GM18505 (cell line): ENCODE results near the gene ZNF524.

Experiments
- ATAC-seq: cut with Tn5 transposase; IDR thresholded peaks from one replicate; pipeline ENCODE4 v1.9.1; 2021; ENCODE audit not compliant: unreplicated experiment
- POLR2A ChIP-seq: IDR thresholded peaks from 4 replicates; pipeline ENCODE4 v1.6.1; 2011; ENCODE audit warnings: borderline replicate concordance; ENCODE audit not compliant: insufficient read depth, insufficient read length; ENCODE audit errors: extremely low read depth

ZNF524 gene

GRCh38 chr19:55641426-55642152, 41.5 kb downstream of the ZNF524 start:
- TF ChIP-seq POLR2A, result no peak
- no peak for ATAC-seq

DNA sequence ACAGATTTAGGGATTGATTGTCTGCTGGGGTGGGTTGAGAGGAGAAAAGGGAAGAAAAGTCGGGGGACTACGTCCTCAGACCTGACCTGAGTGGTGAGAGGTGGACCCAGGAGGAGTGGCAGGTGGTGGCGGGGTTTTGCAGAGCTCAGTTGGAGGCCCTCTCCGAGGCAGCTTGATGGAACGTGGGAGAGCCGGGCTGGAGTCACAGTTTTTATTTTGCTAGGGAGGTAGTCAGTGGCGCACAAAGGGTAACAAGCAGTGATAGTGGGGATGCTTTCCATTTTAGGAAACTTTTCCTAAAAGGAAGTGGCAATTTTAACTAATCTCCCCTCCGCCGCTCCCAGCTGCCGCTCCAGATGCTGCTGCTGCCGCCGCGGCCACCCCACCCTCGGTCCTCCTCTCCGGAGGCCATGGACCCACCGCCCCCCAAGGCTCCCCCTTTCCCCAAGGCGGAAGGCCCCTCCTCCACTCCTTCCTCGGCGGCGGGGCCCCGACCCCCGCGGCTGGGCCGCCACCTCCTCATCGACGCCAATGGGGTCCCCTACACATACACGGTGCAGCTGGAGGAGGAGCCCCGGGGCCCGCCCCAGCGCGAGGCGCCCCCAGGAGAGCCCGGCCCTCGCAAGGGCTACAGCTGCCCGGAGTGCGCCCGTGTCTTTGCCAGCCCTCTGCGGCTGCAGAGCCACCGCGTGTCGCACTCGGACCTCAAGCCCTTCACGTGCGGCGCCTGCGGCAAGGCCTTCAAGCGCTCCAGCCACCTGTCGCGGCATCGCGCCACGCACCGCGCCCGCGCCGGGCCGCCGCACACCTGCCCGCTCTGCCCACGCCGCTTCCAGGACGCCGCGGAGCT, 42.3 kb downstream of the ZNF524 start:
- TF ChIP-seq POLR2A, result peak; percentile 21
- no peak for ATAC-seq

GRCh38 chr19:55643003-55643886, 43.2 kb downstream of the ZNF524 start, which contains the start of gene ZNF581:
Gene ZNF581, plus strand, starts transcription at chr19:55643649. Its CDS starts 923 bp downstream, at chr19:55644572.
- ATAC-seq, result no peak
- TF ChIP-seq POLR2A, result peak; percentile 61

- no peak for ATAC-seq
- no peak for TF ChIP-seq POLR2A
These were observed 43.7 kb downstream of the ZNF524 start for GRCh38 chr19:55643887-55644176.

DNA sequence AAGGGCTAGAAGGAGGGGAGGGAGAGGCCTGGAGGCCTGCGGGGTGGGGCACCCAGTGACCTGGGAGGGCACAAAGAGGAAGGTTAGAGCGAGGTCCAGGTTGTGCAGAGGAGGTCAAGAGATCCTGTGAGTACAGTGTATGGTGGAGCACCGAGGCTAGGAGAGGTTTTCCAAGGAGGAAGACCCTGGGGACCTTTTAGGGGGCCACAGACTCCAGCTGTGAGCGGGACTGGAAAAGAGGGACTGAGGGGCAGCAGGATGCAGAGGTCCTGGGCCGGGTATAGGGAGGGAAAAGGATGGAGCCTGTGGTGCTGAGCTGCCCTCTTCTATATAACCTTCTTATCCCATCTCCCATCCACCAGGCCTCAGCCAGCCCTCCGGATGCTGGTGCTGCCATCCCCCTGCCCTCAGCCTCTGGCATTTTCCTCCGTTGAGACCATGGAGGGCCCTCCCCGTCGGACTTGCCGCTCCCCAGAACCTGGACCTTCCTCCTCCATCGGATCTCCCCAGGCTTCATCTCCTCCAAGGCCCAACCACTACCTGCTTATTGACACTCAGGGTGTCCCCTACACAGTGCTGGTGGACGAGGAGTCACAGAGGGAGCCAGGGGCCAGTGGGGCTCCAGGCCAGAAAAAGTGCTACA, 44.2 kb downstream of the ZNF524 start:
- TF ChIP-seq POLR2A, result no peak
- ATAC-seq, result no peak

DNA sequence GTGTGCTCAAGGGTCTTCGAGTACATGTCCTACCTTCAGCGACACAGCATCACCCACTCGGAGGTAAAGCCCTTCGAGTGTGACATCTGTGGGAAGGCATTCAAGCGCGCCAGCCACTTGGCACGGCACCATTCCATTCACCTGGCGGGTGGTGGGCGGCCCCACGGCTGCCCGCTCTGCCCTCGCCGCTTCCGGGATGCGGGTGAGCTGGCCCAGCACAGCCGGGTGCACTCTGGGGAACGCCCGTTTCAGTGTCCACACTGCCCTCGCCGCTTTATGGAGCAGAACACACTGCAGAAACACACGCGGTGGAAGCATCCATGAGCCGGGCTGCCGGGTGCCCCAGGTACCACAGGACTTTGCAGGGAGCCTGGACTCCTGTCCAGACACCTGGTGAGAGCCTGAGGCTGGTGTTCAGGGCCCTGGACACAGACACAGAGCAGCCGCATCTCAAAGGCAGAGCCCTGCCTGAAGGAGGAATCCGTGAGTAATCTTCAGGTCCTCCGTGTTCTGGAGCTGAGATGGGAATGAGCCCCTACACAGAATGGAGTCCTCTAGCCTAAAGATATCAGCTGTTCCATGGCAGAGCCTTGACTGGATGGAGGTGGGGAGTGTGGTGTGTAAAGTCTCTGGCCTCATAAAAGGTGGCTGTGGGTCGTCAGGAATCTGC, 44.9 kb downstream of the ZNF524 start:
- no peak for TF ChIP-seq POLR2A
- ATAC-seq, result no peak

GRCh38 chr19:55645512-55645881, 45.4 kb downstream of the ZNF524 start:
- no peak for TF ChIP-seq POLR2A

DNA sequence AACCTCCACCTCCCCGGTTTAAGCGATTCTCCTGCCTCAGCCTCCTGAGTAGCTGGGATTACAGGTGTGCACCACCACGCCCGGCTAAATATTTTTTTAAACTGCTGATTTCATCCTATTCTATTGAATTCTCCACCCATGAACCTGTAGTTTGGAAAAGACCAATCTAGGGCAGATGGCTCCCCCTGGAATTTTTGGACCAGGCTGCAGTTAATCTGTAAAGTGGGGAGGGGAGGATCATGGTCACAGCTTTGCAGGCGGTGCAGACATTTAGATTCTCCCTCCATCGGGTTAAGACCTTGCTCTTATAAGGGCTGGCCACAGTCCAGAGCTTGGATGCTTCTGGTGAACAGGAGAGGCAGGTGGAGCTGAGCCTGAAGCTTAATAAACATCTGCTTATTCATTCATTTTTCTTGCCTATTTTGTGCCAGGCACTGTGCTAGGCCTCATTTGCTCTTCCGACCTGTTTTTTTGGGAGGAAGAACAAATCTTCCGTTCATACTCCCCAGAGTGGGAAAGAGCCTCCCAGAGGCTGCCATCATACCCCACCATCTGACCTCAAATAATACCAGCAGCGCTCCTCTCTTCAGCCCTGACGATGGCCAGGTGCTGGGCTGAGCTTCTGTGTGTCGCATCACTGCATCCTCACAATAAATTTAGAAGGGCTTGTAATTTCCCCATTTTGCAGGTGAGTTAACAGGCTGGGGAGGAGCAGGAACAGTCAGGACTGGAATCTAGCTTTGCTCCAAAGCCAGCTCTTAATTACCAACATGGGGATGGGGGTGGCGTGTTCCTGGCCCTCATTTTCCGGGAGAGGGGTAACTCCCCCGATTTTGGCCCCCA, 47.0 kb downstream of the ZNF524 start:
- no peak for ATAC-seq
- TF ChIP-seq POLR2A, result peak; percentile 31

More at GRCh38 chr19:55645512-55645881, 45.4 kb downstream of the ZNF524 start:
- ATAC-seq, result no peak

GRCh38 chr19:55647732-55648584, 47.9 kb downstream of the ZNF524 start, which contains the start of gene CCDC106:
Gene CCDC106, plus strand, starts transcription at chr19:55648212. Its CDS starts 835 bp downstream, at chr19:55649047.
- ATAC-seq, result no peak
- TF ChIP-seq POLR2A, result peak; percentile 13

DNA sequence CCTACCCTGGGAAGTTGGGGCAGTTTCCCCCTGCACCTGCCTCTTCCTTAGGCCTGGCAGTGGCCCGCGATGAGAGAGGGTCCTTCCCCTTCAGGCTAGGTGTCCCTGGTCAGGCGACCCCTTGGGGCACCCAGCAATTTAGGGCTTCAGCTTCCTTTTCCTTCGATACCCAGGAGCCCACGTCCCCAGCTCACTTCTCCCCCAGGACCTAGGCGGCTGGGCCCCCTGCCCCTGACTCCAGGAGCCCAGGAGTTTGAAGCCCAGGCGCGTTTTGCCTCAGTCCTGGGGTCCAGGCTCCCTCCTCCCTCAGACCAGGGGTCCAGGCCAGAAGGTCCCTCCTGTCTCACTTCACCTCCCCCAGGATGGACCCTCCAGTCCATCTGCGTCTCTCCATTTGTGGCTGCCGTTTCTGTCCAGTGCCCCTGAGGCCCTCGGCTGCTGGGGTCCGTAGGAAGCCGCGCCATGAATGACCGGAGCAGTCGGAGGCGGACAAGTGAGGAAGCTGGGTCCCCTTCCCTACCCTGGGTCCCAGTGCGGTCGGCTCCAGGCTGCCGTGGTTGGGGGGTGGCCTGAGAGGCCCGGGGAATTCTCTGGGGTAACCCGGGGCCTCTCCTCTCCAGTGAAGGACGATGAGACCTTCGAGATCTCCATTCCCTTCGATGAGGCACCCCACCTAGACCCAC, 48.6 kb downstream of the ZNF524 start:
- no peak for TF ChIP-seq POLR2A
- no peak for ATAC-seq
